Measurements from ENCODE around the gene DNAH10.

DNAH10 gene

DNA sequence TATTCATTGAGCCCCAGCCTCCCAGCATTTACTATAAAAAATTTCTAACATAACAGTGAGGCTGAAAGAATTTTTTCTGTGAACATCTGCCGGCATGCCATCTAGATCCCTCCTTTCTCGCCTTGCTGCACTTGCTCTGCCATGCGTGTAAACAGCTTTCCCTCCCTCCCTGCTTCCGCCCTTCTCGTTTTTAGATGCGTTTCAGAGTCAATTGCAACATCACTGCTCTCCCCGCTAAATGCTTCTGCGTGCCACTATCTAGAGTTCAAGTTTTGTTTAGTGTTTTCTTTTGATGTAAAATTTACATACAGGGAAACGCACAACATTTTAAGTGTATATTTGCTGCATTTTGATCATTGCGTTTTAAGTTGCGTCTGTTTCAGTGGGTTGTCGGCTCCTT lies 126.9 kb downstream of the DNAH10 start:
- DNase-seq (ENCODE audit: low spot score) = no peak

DNA sequence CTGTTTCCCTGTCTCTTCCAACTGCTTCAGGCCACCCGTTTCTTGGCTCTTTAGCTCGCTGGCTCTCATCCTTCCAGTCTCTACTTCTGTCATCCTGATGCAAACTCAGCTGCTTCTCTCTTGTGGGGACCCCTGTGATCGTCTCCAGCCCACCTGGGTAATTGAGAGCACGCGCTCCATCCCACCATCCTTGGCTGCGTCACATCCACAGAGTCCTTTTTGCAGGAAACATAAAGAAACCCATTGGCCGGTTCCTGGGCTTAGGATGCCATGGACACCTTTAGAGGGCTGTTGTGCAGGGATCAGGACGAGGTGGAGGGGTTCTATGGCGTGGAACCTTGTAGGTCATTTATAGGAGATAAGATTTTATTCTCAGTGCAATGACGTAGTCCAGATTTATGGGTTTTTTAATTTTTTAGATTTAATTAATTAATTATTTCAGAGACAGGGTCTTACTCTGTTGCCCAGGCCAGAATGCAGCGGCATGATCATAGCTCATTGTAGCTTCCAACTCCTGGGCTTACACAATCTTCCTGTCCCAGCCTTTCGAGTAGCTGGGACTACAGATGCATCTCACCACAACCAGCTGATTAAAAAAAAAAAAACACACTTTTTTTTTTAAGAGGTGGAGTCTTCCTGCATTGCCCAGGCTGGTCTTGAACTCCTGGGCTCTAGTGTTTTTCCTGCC lies 127.9 kb downstream of the DNAH10 start:
- no peak for DNase-seq (ENCODE audit: low spot score)

DNA sequence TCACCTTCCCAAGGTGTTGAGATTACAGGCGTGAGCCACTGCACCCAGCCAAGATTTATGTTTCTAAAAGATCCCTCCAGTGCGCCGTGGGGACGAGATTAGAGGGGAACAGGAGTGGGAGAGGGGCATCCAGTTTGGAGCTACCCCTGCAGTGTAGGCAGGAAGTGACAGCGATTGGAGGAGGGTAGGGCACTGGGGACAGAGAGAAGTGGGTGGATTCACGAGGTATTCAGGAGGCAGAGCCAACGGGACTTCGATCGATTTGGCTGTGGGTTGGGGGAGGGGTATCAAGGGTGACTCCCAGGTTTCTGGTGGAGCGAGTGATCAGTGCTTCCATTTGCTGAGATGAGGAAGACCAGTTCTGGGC lies 128.4 kb downstream of the DNAH10 start:
- DNase-seq (ENCODE audit: low spot score) = no peak

DNA sequence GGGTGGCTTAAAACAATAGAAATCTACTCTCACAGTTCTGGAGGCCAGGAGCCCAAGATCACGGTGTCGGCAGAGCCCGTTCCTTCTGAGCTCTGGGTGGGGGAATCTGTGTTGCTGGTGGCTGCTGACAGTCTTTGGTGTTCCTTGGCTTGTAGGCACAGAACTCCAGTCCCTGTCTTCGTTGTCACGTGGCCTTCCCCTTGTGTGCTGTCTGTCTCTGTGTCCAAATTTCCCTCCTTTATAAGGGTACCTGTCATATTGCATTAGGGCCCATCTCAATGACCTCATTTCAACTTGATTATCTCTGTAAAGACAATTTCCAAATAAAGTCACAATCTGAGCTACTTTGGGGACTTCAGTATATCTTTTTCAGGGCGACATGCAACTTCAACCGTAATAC lies 128.9 kb downstream of the DNAH10 start:
- DNase-seq (ENCODE audit: low spot score) = no peak

DNA sequence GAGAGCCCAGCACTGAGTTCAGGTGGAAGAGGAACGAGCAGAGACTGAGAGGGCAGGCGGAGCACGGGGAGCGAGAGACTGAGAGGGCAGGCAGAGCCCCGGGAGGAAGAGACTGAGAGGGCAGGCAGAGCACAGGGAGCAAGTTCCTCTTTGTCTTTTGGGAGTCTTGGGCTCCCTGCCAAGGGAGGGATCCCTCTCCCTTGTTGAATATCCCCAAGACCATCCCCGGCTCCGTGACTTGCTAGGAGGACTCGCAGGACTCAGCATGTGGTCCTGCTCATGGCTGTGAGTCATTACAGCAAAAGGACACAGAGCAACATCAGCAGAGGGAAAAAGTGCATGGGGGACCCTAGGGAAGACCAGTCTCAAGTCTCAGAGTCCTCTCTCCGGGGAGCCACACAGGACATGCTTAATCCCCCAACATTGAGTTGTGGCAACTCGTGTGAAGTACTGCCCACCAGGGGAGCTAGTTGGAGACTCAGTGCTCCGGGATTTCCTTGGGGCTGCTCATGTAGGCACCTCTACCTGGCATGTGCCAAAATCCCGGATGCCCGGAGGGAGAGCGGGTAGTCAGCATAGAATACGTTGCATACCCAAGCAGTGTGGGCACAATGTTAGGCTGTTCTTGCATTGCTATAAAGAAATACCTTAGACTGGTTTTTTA lies 129.5 kb downstream of the DNAH10 start:
- no peak for DNase-seq (ENCODE audit: low spot score)

DNA sequence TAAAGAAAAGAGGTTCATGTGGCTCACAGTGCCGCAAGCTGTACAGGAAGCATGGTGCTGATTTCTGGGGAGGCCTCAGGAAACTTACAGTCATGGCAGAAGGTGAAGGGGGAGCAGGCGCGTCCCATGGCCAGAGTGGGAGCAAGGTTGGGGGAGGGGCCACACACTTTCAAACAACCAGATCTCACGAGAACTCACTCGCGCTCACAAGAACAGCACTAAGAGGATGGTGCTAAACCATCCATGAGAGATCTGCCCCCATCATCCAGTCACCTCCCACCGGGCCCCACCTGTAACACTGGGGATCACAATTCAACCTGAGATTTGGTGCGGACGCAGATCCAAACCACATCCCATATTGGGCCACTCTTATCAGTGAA lies 130.1 kb downstream of the DNAH10 start:
- no peak for DNase-seq (ENCODE audit: low spot score)

DNA sequence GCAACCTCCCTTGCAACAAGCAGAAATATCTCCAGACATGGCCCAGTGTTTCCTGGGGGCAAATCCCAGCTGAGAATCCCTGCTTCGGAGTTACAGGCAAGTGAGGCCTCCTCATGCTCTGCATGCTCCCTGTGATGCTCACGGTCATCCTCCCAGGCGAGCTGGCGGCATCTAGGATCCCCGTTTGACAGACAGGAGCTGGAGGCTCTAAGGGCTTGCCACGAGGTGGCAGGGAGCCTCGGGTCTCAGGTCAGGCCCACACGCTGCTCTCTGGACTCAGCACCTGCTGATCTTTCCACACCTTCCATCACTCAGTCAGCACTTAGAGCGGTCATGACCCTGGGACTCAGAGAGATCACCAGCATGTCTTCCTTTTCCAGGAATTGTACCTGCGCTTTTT lies 130.8 kb downstream of the DNAH10 start:
- no peak for DNase-seq (ENCODE audit: low spot score)

DNA sequence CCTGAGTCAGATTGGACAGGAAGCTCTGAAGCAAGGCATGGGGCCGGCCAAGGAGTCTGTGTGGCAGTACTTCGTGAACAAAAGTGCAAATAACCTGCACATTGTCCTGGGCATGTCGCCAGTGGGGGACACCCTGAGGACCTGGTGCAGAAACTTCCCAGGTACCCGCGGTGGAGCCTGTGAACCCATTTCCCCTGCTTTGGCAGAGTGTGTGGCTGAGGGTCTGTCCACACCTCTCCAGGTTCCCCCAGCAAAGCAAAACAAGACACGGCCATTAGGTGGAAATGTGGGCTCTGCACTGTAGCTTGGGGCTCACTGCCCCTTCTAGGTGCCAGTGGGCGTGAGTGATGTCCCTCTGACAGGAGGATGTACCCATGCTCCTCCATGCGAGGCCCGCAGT lies 131.2 kb downstream of the DNAH10 start:
- no peak for DNase-seq (ENCODE audit: low spot score)

DNA sequence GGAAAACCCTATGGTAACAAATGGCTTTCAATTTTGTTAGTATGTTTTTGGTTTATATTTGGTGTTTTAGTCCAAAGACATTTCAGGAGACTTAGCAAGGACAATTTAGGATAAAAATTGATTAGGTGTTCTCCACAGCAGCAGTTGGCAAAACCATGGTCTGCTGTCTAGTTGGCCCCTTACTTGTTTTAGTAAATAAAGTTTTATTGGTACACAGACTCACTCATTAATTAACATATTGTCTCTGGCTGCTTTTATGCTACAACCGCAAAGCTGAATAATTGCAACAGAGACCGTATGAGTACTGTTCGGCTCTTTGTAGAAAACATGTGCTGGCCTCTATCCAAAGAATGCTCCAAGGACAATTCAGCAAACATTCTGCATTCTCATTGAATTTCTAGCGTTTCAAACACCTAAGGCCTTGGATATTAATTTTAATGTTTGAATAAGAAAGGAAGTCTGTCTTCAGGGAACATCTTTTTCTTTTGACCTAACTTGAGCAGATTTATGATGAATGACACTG lies 132.8 kb downstream of the DNAH10 start:
- DNase-seq (ENCODE audit: low spot score) = no peak

DNA sequence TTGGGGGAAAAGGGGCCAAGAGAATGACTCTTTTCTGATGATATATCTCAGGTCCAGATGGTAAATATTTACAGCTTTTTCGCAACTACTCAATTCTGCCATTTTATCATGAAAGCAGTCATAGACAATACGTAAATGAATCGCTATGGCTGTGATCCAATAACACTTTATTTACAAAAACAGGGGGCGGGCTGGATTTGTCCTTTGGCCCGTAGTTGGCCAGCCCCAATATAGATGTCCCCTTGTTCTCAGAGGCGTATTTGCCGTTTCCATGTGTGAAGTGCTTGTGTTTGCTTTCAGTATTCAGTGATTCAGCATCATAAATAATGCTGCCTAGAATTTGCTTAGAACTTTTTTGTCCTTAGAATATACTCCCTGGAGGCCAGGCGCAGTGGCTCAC lies 133.3 kb downstream of the DNAH10 start:
- no peak for DNase-seq (ENCODE audit: low spot score)

DNA sequence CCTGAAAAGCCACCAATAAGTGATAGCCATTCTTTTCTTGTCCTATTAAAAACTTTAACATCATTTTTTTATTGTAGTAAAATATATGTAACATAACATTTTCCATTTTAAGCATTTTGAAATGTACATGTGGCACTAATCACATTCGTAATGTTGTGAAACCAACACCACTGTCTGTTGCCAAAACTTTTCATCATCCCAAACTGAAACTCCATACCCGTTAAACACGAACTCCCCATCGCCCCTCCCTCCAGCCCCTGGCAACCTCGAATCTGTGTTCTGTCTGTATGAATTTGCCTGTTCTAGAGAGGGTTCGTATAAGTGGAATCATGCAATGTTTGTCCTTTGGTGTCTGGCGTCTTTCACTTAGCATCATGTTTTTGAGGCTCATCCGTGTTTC lies 134.7 kb downstream of the DNAH10 start:
- DNase-seq (ENCODE audit: low spot score) = no peak

DNA sequence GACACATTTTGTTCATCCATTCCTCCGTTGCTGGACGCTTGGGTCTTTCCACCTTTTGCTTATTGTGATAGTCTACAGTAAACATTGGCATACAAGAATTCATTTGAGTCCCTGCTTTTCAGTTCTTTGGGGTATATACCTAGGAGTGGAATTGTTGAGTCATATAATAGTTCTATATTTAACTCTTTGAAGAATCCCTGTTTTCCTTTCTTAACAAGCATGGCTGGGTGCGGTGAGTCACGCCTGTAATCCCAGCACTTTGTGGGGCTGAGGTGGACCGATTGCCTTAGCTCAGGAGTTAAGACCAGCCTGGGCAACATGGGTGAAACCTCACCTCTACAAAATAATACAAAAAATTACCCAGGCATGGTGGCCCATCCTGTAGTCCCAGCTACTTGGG lies 135.1 kb downstream of the DNAH10 start:
- no peak for DNase-seq (ENCODE audit: low spot score)

DNA sequence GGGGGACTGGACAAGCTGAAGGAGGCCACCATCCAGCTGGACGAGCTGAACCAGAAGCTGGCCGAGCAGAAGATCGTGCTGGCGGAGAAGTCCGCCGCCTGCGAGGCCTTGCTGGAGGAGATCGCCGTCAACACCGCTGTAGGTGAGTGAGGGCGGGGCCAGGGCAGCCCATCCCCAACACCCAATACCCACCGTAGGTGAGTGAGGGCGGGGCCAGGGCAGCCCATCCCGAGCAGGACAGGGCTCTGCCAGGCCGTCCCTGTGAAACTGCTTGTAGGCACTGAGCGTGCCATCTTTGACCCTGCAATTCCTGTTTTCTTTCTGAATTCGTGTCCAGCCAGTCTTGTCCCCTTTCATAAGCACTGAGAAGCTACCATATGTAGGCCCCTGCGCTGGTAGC lies 136.6 kb downstream of the DNAH10 start:
- no peak for DNase-seq (ENCODE audit: low spot score)

DNA sequence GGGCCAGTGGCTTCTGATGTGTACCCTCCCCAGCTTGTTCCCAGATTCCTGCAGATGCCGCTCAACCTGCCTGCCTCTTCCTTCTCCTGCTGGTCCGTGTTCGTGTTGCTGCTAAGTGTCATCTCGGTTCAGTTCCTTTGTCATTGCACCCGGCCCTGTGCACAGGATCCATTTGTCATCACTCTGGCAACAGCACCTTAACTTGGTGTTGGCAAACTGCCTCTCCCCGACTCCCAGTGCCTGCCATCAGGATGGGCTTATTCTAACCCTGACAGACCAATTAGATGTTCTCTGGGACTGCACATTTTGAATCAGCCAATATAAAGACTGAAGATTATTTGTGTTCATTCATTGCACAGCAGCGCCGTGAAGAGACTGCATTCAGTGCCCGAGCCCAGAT lies 137.3 kb downstream of the DNAH10 start:
- no peak for DNase-seq (ENCODE audit: low spot score)

DNA sequence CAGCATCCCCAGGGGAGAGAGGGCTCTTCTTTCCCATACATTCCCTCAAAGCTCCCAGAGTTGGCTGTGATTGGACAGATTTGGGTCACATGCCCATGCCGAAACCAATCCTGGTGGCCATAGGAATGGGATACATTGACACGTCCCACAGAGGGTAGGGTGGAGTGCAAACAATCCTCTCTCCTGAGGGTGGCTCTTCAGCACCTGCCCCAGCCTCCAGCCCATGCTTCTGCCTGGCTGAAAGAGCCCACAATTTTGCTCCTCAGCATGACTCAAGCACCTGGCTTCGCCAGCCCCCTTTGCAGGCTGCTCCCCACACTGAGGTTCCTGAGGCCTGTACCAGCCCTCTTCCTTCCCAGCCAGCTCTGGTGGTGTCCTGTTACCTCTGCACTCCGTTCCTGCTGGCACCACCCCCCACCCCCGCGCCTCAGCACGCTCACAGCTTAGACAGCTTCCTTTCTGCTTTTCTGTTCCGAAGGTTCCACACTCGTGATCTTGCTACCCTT lies 138.8 kb downstream of the DNAH10 start:
- peak; percentile 71 for DNase-seq (ENCODE audit: low spot score)

DNA sequence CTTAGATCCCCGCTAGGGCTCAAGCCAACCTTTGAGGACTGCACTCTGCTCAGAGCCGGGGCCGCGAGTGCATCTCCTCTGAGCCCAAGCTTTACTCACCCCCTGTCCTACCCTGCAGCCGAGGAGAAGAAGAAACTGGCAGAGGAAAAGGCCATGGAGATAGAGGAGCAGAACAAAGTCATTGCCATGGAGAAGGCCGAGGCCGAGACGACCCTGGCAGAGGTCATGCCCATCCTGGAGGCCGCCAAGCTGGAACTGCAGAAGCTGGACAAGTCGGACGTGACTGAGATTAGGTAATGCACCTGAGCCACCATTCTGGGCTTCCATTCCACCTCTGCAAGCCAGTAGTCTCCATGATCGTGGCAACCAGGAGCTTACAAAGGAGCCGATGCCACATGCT lies 140.7 kb downstream of the DNAH10 start:
- DNase-seq (ENCODE audit: low spot score) = no peak

DNA sequence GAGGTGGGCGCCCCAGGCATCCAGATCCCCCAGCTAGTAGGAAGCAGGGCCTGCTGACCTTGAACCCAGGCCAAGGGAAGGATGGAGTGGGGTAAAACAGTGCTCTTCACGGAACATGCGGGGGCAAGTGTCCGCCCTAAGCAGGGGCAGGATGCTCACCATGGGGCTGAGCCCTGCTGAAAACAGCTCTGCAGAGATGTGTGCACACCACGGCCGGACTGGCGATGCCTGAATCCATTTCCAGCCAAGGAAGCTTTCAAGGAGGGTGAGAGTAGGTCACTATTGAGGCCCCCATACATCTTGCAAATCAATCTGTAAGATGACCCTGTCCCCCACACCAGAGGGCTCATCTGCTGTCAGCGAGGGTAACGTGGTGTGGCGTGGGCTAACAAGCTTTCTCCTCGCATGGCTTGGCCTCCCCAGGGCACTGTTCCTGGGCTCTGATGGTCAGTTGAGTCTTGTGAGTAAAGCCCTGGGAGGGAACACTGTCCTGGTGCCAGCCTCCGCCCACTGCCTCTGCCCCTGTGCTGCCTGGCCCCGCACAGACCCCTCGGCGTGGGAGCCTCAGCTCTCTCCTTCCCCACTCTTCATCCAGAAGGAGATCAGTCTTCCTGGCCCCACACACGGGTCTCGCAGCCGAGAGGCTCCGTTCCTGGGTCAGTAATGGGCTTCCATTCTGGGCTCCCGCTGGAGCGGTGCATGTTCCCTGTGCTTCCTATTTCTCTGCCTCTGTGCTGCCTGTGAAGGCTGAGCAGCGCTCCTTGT lies 141.4 kb downstream of the DNAH10 start:
- DNase-seq (ENCODE audit: low spot score) = no peak

DNA sequence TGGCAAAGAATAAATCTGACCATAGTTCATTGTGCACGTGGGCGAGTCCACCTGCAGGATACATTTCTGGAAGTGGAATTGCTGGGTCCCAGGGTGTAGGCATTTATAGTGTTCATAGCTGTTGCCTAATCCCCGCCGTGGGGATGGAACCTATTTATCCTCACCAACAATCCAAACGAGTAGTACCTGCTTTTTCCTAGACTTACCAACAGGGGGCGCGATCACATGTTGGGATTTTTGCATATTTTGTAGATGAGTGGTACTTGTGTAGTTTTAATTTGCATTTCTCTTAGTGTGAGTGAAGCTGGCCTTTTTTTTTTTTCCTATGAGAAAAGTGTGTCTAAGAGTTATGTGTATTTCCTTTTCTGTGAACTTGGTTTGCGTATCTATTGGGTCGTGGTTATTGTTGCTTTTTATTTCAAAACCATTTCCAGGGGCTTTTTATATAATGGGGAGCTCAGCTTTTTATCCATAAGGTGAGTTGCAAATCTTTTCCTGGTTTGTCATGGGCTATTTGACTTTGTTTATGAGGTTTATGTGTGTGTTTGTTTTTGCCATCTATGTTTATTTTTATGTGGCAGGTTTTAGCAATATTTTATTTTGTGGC lies 143.3 kb downstream of the DNAH10 start:
- DNase-seq (ENCODE audit: low spot score) = no peak

DNA sequence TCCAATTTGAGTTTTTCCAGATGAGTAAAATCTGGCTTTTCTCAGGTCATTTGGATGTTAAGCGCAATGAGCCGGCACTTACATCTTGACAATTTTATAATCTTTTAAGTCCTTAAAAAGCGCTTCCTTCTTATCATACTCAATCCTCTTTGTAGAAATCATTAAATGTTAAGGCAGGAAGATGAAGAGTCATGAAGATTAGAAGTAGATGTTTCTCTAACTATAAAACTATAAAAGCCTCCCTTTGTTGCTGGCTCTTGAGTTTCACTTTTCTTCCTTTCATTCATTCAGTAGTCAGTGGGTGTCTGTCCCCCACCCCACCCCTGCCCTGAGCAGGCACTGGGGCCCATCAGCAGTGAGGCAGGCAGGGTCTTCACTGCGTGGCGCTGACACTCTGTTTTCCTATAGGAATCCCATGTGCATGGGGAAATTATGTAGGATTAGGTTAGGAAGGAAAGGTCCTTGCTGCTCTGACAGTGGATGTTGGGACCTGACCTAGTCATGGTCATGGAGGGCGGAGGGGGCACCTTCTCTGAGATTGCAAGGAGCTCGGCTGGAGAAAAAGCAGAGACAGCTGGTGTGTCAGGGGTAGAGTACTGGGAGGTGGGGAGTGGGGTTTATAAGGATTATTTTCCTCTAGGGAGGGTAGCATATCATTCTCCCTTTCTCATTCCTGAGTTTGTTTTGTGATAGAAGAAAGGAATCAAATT lies 144.8 kb downstream of the DNAH10 start:
- DNase-seq (ENCODE audit: low spot score) = no peak

DNA sequence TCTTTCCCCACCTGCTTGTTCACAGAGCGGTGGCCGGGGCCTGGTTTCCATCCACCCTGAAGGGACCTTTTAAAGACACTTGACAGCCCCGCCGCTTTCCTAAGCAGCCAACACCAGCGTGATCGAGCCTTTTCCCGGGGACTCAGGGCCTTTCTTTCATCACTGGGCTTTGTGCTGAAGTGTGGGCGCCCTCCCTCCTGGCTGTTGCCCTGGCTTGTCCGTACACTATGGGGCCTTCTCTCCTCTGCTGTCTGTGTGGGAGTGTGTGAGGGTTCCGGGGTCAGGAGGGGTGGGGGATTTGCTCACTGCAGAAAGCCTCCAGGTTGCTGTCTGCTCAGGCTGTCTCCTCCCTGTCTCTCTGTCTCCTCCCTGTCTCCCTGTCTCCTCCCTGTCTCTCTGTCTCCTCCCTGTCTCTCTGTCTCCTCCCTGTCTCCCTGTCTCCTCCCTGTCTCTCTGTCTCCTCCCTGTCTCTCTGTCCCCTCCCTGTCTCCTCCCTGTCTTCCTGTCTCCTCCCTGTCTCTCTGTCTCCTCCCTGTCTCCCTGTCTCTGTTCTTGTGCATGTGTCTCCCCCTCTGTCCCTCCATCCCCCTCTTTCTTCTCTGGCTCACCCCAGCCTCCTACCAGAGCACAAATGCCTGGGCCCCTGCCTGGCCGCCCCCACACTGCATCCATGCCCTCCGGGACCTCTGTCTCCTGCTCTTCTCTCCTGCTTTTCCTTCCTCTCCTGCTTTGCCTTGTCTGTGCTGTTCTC lies 145.8 kb downstream of the DNAH10 start:
- DNase-seq (ENCODE audit: low spot score) = no peak

All from ecto neural progenitor cell (in vitro differentiated cells).